GM18511 (cell line): ENCODE measurements around the gene ATP8B4.
A peak's percentile ranks its signal among the peaks of the same experiment; 100 is the strongest.
"Not testable (repeated sequence)": the region's sequence is repeated elsewhere in the genome, so short reads cannot be mapped to it uniquely, and the experiment has no call there.

Source experiments
- ATAC-seq: cut with Tn5 transposase; IDR thresholded peaks from one replicate; pipeline ENCODE4 v1.9.1; 2021; ENCODE audit warnings: mild to moderate bottlenecking, moderate library complexity; ENCODE audit not compliant: unreplicated experiment

The ATP8B4 gene

GRCh38 chr15:50138391-50138790 lies 19.4 kb upstream of the ATP8B4 start:
- ATAC-seq: no peak

GRCh38 chr15:50137893-50138292 lies 18.9 kb upstream of the ATP8B4 start:
- ATAC-seq: no peak

- ATAC-seq: no peak
Measured at GRCh38 chr15:50137330-50137761, 18.3 kb upstream of the ATP8B4 start.

- ATAC-seq: peak; percentile 79
Measured at GRCh38 chr15:50135031-50135551, 16.1 kb upstream of the ATP8B4 start.

DNA sequence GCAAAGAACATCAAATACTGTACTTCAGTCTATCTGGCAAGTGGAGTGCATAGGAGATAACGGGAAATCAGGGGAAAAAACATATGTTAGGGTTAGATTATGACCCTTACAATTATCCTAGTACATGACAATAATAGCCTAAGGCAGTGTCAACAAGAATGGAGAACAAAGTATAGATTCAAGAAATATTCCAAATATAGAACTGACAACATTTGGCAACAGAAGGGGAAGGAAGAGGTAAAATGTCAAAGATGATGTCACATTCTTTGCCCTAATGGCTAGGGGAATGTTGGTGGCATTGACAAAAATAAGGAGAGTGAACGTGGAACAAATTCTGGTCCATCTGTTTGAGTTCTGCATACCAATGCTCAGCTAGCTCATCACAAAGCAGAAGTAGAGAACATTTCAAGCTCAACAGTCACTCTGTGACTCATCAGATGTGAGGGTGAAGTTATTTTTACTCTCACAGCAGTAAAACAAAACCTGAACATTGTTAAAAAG lies 15.5 kb upstream of the ATP8B4 start:
- ATAC-seq: peak; percentile 82

GRCh38 chr15:50132251-50132984 lies 13.4 kb upstream of the ATP8B4 start:
- ATAC-seq: not testable (repeated sequence)

GRCh38 chr15:50131617-50132016 lies 12.6 kb upstream of the ATP8B4 start:
- no peak for ATAC-seq

DNA sequence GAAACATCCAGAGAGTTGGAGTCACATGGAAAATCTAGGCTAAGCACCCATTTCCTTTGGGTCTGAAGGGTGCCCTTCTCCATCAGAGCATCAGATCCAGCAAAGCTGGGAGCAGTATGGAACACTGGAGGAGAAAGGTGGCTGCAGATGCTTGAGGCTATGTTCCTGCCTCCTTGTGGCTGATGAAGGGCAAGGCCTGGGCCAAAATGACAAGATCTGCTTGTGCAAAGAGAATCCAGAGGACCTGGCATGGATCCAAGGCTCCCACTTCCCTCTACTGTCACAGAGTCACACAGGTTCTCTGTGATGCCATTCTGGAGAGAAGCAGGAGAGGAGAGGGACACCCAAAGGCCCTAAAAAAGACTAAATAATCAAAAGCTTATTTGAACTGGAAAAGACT lies 9.2 kb upstream of the ATP8B4 start:
- no peak for ATAC-seq

DNA sequence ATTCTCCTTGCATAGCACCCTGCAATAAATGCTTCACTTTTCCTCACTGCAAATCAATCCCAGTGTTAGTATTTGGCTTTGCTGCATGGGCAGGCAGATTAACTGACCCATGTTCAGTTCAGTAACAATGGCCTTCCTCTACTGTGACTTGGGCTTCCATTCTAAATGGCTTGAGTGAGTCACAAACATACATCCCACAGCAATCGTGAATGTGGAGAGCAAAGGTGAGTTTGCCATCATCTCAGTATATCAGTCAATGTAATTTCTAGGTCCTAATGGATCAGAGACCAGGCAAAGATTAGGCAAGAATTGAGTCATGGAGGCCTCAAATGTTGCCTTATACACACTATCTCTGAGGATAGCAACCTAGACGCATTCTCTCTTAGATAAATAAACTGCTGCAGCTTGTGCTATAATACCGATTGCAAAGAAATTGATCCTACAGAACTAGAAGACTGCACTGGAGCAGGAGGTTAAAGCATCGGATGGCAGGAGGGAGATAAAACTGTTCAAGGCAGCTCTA lies 8.3 kb upstream of the ATP8B4 start:
- ATAC-seq: no peak

GRCh38 chr15:50126072-50126471 lies 7.0 kb upstream of the ATP8B4 start:
- no peak for ATAC-seq

DNA sequence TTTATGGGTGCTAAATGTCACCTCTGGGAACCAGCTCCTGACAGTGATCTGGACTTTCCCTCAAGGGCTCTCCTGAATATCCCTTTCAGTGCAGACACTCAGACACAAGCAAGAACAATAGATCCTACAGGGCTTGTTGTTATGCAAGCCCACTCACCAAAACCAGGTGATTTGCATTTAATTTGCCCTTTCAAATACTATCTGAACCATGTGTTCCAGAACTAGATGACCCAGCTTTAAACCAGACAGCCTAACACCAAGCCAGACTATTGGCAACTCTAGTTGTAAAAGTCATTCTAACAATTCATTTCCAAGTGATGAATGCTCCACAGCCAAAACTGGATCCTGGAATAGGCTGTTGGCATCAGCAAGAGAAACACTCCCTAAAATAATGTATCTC lies 5.6 kb upstream of the ATP8B4 start:
- no peak for ATAC-seq

DNA sequence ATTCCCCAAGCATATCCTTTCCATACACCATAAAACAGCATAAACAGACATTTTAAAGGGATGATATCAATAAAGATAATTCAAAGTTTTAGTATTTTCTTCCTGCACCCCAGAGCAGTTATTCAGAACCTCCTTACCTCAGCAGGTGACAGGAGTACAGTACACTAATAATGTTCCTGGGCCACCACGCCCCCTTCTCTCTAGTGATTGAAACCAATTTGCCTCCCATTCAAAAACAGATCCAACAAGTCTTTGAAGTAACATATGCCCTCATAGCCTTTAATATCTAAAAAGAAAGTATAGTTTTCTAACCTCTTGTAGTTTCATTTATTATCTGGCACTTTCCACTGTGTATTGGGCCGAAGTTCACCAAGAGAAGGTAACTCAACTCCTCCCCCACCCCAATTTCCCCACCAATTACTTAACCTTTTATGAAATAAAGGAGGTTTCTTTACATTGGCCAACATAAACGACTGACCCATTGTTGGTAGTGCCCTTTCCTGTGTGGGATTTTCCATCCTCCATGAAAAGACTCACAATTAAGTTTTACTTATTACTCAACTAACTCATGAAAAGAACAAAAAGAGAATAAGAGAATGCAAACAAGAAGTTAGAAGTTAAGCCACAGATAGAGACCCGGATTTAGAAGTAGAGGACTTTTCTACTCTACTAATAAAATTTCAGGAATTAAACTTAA lies 5.0 kb upstream of the ATP8B4 start:
- no peak for ATAC-seq

DNA sequence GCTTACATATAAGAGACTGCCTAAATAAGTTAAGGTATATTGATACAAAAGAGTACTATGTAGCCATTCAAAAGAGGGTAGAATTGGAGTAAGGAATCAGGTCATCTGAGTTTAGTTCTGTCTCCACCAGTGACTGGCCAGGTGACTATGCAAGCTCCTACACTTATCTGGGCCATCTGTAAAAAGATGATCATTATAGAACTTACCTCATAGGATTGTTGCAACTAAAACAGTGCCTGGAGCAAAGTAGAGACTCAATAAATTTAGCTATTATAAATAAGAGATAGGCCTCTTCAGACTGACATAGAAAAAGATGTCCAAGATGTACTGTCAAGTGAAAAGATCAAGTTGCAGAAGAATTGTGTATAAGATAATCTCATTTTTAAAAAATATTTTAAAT lies 1.7 kb upstream of the ATP8B4 start:
- ATAC-seq: no peak

- ATAC-seq: no peak
Measured at GRCh38 chr15:50117431-50118027, 1.5 kb downstream of the ATP8B4 start.

GRCh38 chr15:50116477-50116876 lies 2.6 kb downstream of the ATP8B4 start:
- ATAC-seq: peak; percentile 48

DNA sequence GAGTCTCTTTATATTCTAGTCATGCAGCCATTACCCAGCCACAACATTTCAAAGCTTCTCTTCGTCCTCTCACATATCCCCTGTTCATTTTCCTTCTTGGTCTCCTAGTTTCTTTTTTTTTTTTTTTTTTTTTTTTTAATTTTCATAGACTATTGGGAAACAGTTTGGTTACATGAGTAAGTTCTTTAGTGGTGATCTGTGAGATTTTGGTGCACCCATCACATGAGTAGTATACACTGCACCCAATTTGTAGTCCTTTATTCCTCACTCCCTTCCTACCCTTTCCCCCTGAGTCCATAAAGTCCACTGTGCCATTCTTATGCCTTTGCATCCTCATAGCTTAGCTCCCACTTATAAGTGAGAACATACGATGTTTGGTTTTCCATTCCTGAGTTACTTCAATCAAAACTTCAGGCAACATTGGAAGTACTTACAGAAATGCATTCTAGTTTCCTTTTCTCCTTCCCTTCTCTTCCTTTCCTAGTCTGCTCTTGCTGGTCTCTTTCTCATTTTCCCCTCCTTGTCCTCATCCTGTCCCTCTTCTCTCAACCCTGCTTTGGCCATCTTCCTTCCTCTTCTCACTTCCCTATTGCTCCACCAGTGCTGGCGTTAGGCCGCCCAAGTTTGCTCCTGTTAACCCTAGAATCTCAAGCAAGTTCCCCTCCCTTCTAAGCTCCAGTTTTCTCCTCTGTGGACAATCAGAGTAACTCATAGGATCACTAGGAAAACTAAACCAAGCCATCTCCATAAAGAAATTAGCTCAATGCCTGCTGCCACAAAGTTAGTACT lies 4.8 kb downstream of the ATP8B4 start:
- no peak for ATAC-seq

DNA sequence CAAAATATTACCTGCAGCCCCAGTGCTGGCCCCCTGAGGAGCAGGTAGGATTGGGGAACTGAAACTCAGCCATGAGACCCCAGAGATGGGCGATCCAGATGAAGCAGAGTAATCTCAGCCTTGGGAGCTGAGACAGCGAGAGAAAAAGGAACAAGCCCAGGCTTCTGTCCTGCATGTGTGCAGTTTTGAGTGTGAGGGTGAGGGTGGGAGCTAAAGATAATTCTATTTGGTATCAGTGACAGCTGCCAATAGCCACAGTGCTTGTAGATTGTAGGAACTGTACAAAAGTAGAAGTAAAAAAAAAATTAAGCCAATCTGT lies 5.9 kb downstream of the ATP8B4 start:
- peak; percentile 53 for ATAC-seq

DNA sequence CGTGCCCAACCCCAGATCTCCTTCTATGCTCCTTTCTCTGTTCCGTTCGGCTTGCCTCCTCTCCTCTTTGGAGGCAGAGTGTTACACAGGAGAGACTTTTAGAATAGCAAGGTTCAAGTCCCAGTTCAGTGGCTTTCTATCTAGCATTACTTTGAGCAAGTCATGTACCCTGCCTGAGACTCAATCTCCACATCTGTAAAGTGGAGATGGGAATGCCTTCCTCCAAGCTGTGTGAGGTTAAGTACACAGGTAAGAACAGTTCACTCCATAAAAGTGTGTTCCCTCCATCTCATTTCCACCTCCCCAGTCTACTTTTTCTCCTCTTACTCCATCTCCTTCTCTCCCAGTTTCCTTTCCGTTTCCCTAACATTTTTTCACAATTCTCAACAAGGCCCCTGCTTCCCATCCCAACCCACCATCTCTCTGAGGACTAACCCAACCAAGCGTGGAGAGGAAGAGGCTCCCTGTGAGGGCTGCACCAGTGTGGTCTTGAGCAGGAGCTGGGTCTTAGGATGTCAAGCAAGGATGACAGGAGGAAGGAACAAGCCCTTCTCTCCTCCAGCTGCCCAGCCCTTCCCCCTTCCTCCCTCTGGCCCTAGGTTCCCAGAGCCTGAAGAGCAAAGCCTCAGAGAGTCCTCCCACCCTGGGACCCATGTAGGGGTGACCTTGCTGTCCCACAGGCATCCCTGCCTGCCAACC lies 6.4 kb downstream of the ATP8B4 start:
- ATAC-seq: no peak

DNA sequence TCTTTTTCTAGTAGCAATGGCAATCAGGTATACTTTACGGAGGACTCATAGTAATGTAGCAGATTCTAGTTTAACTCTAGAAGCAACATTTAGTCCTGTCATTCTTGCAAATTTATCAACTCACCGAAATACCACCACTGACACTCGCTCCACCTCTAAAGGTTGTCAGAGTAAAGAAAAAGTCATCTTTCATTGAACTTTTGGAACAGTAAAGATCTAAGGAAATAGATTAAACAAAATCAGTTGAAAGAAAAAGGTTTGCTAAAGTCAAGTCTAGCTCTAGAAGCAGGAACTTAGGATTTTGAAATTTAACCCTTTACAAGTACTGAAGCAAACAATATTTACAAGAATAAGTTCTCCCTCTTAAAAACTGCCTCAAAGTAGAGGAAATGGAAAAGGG lies 8.7 kb downstream of the ATP8B4 start:
- no peak for ATAC-seq
